Thyroid gland (tissue), 4 donors: ENCODE results near the gene PREX1. TPM values are rescaled to one million over a fixed set of nuclear protein-coding genes. Genes with fewer than 3 reads are reported as not detected.

Source experiments
- DNase-seq, 2 donors: peaks; one replicate each; pipeline ENCODE4 v3.0.0-alpha.2; 2019
- H3K27ac ChIP-seq, 3 donors: fragments of 200-600 bp; sonication (generic); 1 replicate in 2 of 3; 2 replicates in 1 of 3; pipeline ENCODE4 v1.5.1; 2016 to 2019; ENCODE audit warnings: mild to moderate bottlenecking in 1 of 3, moderate library complexity in 1 of 3
- H3K27me3 ChIP-seq: fragments of 200-600 bp; sonication (generic); one replicate; pipeline ENCODE4 v1.5.1; 2019
- H3K36me3 ChIP-seq, 2 donors: fragments of 200-600 bp; sonication (generic); one replicate each; pipeline ENCODE4 v1.5.1; 2016 to 2019
- H3K4me1 ChIP-seq, 2 donors: fragments of 200-600 bp; sonication (generic); one replicate each; pipeline ENCODE4 v1.5.1; 2017 to 2019
- H3K4me3 ChIP-seq, 3 donors: fragments of 200-600 bp; sonication (generic); replicated peaks in 1 of 3; 1 replicate in 2 of 3; 2 replicates in 1 of 3; pipeline ENCODE4 v1.5.1; 2016; ENCODE audit warnings: mild to moderate bottlenecking in 1 of 3
- H3K9me3 ChIP-seq: fragments of 200-600 bp; sonication (generic); one replicate; pipeline ENCODE4 v1.5.1; 2017
- POLR2A ChIP-seq, 2 donors: fragments of 450-650 bp; IDR thresholded peaks; one replicate each; pipeline ENCODE4 v1.6.1; 2017; ENCODE audit warnings: antibody characterized with exemption in 2 of 2, mild to moderate bottlenecking in 2 of 2, moderate library complexity in 1 of 2
- WGBS, 2 donors: methylation state at CpG; one replicate each; pipeline ENCODE4 v1.1.5; 2017; 5-methylcytosine and 5-hydroxymethylcytosine counted together
- intact Hi-C: fragments of 100-400 bp; cut with DNase I; formaldehyde crosslinking; loops from one replicate; pipeline ENCODE4 v1.15.1; 2023
- total RNA-seq, 4 donors: library from RNA; depleted of rRNA; stranded (reverse); fragments of >200 nt; gene quantifications; one replicate each; pipeline ENCODE4 v1.2.3, GENCODE V29; 2016
- TF ChIP-seq, protein P1 (sequence below), 6 experiments: fragments of 200-600 bp in 3 of 6; fragments of 450-650 bp in 3 of 6; sonication (generic) in 3 of 6; IDR thresholded peaks; one replicate each; pipeline ENCODE4 v1.5.1; 2016 to 2019; ENCODE audit warnings: antibody characterized with exemption in 6 of 6, mild to moderate bottlenecking in 2 of 6, inconsistent platforms in 1 of 6, moderate library complexity in 1 of 6

PREX1 gene
- total RNA-seq, 4 donors from 2014 or later: 10.2 to 42.7 (median 18.7) TPM

DNA sequence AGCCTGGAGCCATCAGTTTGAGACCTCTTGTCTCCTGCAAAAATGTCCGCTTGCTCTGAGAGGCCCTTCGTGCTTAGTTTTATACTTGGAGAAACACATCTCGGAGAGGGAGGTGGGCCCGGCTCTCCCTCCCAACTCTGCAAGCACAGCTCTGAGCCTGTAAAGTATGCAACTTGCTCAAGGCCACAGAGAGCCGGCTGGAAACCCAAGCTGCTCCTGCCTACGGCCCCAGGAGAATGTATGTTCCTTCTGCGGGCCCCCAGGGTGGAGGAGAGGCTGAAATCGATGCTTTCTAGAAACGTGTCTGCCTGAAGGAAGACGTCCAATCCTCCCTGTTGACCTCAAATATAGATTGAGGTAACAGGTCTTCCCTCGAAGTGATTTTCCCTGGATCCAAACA is 205.4 kb downstream of the PREX1 start:
- H3K4me1 ChIP-seq: peaks cover 0 to 14% of the 10 kb centered on the region in 2 donors
- 65 to 74% methylated on average over 11 of the region's 11 CpGs for WGBS, 2 donors
- H3K36me3 ChIP-seq: peaks cover 0 to 3% of the 10 kb centered on the region in 2 donors
- H3K9me3 ChIP-seq: no peaks in the 10 kb centered on the region
- no peak for DNase-seq
- no peaks in the 10 kb centered on the region for H3K27me3 ChIP-seq
- H3K27ac ChIP-seq: no peak overlapping the region
- H3K4me3 ChIP-seq: no peak overlapping the region
- intact Hi-C loops: loop anchor here (5.0 to 10.0 kb wide), 2 partner anchors 838 to 955 kb away; partner anchors contain the start of gene SULF2
- TF ChIP-seq POLR2A (IDR thresholded peaks at IDR 0.05): no peak
- TF ChIP-seq, protein P1, sequence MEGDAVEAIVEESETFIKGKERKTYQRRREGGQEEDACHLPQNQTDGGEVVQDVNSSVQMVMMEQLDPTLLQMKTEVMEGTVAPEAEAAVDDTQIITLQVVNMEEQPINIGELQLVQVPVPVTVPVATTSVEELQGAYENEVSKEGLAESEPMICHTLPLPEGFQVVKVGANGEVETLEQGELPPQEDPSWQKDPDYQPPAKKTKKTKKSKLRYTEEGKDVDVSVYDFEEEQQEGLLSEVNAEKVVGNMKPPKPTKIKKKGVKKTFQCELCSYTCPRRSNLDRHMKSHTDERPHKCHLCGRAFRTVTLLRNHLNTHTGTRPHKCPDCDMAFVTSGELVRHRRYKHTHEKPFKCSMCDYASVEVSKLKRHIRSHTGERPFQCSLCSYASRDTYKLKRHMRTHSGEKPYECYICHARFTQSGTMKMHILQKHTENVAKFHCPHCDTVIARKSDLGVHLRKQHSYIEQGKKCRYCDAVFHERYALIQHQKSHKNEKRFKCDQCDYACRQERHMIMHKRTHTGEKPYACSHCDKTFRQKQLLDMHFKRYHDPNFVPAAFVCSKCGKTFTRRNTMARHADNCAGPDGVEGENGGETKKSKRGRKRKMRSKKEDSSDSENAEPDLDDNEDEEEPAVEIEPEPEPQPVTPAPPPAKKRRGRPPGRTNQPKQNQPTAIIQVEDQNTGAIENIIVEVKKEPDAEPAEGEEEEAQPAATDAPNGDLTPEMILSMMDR (IDR thresholded peaks at IDR 0.05): no peak

DNA sequence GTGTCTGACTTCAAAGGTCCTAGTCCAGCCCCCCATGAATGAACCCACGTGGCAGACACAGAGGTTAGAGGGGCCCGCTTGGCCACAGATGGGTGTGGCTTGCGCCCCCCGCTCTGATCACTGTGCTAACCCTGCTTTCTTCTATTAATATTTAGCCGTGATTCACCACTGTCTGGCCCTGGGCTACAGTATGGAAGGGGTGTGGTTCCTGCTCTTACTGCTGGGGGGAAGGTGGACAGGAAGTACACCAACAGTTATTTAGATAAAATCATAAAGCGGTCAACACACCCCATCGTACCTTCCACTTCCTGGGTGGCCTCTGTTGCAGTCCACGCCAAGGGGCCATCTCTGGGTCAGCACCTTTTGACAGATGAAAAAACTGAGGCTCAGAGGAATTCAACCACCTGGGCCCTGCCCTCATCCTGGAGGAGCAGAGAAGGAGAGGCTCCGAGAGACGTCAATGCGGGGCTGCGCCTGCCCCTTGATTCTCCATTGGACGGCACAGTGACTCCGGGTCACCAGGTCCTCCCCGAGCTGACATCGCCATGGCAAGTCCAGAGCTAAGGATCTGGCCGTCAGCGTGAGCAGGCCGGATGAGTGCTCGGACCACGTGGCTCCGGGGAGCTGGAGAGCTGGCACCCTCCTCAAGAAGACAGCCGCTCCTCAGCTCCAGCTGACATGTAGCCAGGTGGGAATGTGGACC is 206.3 kb downstream of the PREX1 start:
- no peaks in the 10 kb centered on the region for H3K9me3 ChIP-seq
- no peaks in the 10 kb centered on the region for H3K27me3 ChIP-seq
- peaks cover 0 to 3% of the 10 kb centered on the region in 2 donors for H3K36me3 ChIP-seq
- peak in 1 of 2 donors; percentile 11 for DNase-seq
- WGBS, 2 donors: 60 to 74% methylated on average over 22 to 23 of the region's 23 CpGs
- peaks cover 0 to 14% of the 10 kb centered on the region in 2 donors for H3K4me1 ChIP-seq
- intact Hi-C loops: loop anchor here (5.0 to 10.0 kb wide), 2 partner anchors 837 to 954 kb away; partner anchors contain the start of gene SULF2
- no peak overlapping the region for H3K4me3 ChIP-seq
- H3K27ac ChIP-seq: no peak overlapping the region
- TF ChIP-seq, protein P1 (IDR thresholded peaks at IDR 0.05): no peak
- no peak for TF ChIP-seq POLR2A (IDR thresholded peaks at IDR 0.05)

DNA sequence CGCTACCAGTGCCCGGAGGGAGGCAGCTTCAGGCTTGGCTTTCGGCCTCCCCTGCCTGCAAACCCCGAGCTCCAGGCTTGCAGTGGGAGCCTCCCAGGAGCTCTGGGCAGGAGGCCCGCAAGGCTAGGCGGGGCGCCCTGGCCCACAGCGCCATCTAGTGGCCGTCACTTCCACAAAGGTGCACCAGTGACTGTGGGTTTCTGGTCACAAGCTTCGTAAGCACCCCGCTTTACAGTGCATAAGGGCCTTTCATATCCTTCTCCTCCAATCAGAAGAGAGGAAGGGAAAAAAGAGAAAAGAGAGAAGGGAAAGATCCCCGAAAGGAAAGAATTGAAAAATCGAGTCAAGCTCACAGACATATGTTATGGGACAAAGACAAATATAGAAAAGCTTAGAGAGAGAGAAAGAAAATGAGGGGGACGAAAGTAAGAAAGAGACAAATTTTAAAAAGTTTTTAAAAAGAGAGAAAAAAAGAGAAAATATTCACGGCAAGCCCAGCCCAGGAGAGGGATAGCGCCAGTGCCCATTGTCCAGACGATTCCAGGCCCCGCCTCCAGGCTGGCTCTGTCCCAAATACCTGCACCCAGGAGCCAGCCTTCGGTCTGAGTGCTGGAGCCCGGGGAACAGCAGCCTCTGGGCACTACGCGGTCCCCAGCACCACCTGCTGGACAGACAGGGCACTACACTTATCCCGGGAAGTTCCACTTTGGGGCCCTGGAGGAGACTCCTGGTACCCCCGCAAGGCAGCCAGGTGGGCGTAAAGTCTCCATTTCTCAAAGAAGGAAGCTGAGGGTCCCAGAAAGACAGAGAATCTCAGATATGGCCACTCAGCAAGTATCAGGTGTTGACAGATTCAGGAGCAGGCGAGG is 207.1 kb downstream of the PREX1 start:
- no peaks in the 10 kb centered on the region for H3K27me3 ChIP-seq
- no peaks in the 10 kb centered on the region for H3K36me3 ChIP-seq
- no peak overlapping the region for H3K27ac ChIP-seq
- TF ChIP-seq, protein P1 (IDR thresholded peaks at IDR 0.05): peak; percentile 76 to 97 (median 86)
- no peak for TF ChIP-seq POLR2A (IDR thresholded peaks at IDR 0.05)
- H3K4me1 ChIP-seq: peaks cover 0 to 14% of the 10 kb centered on the region in 2 donors
- H3K4me3 ChIP-seq: peak overlapping the region in 1 of 3 donors; percentile 13
- intact Hi-C loops: loop anchor here (5.0 to 10.0 kb wide), 2 partner anchors 836 to 953 kb away; partner anchors contain the start of gene SULF2
- WGBS, 2 donors: 6 to 7% methylated on average over 23 to 26 of the region's 26 CpGs
- DNase-seq: peak; percentile 94 to 96
- H3K9me3 ChIP-seq: no peaks in the 10 kb centered on the region

DNA sequence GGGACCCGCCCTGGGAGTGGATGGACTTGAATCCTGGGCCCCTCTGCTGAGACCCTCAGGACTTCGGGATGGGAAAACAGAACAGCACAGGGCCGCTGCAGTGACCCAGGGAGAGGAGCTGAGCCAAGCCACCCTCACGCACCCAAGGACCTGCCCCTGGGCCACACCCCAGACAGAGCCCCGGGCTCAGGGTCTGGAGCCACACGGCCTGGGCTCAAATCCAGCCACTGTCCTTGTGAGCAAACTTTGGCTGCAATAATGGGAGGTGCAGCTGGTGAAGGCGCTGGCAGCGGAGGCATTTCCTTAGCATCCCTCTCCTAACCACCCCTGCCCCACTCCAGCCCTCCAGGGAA is 207.7 kb downstream of the PREX1 start:
- no peak overlapping the region for H3K4me3 ChIP-seq
- no peak overlapping the region for H3K27ac ChIP-seq
- no peaks in the 10 kb centered on the region for H3K27me3 ChIP-seq
- intact Hi-C loops: loop anchor here (5.0 to 10.0 kb wide), 2 partner anchors 835 to 953 kb away; partner anchors contain the start of gene SULF2
- H3K9me3 ChIP-seq: no peaks in the 10 kb centered on the region
- peaks cover 0 to 14% of the 10 kb centered on the region in 2 donors for H3K4me1 ChIP-seq
- H3K36me3 ChIP-seq: no peaks in the 10 kb centered on the region
- 67 to 95% methylated on average over 3 of the region's 8 CpGs for WGBS, 2 donors
- TF ChIP-seq, protein P1 (IDR thresholded peaks at IDR 0.05): no peak
- TF ChIP-seq POLR2A (IDR thresholded peaks at IDR 0.05): no peak
- no peak for DNase-seq
